ENCODE results near the gene ARHGEF26. TPM values are rescaled to one million over a fixed set of nuclear protein-coding genes. Genes with fewer than 3 reads are reported as not detected.

The ARHGEF26 gene
- total and polyA plus RNA-seq, 9 donors, result 9.4 to 20.1 (median 12.2) TPM

DNA sequence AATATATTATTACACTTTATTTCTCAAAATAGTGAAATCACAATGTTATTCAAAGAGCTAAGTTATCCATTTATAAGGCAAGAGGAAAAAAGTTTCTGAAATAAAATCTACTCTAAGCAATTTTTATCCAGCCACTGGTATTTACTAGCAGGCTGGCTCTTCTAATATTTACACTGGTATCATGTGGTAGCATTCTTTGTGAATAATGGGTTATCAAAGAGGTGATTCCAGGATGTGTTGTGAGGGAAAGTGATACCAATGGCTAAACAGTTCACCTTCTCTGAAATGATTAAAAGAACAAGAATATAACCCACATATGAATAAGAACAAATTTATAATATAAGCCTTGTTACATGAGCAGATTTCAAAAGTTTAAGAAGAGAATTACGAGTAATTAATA, 159.0 kb downstream of the ARHGEF26 start:
- H3K4me1 ChIP-seq (ENCODE audit: control insufficient read depth, insufficient read depth, low read length), result no peaks in the 10 kb centered on the region
- no peaks in the 10 kb centered on the region for H3K27me3 ChIP-seq (ENCODE audit: control insufficient read depth, insufficient read depth, low read length)
- H3K9me3 ChIP-seq (replicated peaks; ENCODE audit: control insufficient read depth, low read depth, low read length), result no peaks in the 10 kb centered on the region
- DNase-seq, result no peak
- no peak overlapping the region for H3K27ac ChIP-seq (ENCODE audit: low read length)
- no CpG with 5 or more reads among the region's 1 CpG for WGBS (ENCODE audit: insufficient coverage)
- H3K36me3 ChIP-seq (ENCODE audit: control insufficient read depth, insufficient read depth, low read length), result peaks cover 29% of the 10 kb centered on the region
- no peak overlapping the region for H3K4me3 ChIP-seq (ENCODE audit: low read length)

DNA sequence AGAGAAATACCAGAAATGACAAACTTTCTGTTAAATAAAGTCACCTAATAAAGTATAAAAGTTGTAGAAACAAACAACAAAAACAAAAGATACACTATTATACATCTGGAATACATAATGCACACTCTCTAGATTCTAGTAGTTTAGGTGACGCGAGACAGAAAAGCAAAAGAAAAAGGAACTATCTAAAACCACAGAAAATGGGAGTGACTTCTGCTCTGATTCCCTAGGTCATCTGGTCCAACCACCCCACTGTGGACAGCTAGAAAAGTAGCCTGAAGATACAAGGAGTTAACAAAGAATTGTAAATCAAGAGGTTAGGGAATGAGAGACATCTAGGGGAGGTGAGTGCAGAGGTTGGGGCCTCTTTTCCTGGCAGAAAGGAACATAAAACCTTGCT, 164.0 kb downstream of the ARHGEF26 start:
- WGBS (ENCODE audit: insufficient coverage), result no CpG with 5 or more reads among the region's 2 CpGs
- Histone ChIP-seq H3K9me3 (replicated peaks; ENCODE audit: control insufficient read depth, low read depth, low read length) (no peaks in the 10 kb centered on the region), H3K27ac (ENCODE audit: low read length) (no peak overlapping the region), H3K4me3 (ENCODE audit: low read length) (no peak overlapping the region), H3K27me3 (ENCODE audit: control insufficient read depth, insufficient read depth, low read length) (no peaks in the 10 kb centered on the region), H3K4me1 (ENCODE audit: control insufficient read depth, insufficient read depth, low read length) (no peaks in the 10 kb centered on the region), H3K36me3 (ENCODE audit: control insufficient read depth, insufficient read depth, low read length) (peaks cover 24% of the 10 kb centered on the region)
- DNase-seq, result no peak

DNA sequence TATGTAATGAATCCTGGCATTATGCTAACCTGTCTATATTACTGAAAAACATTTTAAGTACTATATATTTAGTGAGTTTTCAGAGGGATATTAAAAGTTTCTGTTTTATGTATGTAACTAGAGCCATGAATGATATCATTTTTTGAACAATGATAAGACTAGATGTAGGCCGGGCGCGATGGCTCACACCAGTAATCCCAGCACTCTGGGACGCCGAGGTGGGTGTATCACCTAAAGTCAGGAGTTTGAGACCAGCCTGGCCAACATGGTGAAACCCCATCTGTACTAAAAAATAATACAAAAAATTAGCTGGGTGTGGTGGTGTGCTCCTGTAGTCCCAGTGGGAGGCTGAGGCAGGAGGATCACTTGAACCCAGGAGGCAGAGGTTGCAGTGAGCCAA, 169.0 kb downstream of the ARHGEF26 start:
- Histone ChIP-seq H3K4me3 (ENCODE audit: low read length) (no peak overlapping the region), H3K9me3 (replicated peaks; ENCODE audit: control insufficient read depth, low read depth, low read length) (no peaks in the 10 kb centered on the region), H3K4me1 (ENCODE audit: control insufficient read depth, insufficient read depth, low read length) (no peaks in the 10 kb centered on the region), H3K27ac (ENCODE audit: low read length) (no peak overlapping the region), H3K27me3 (ENCODE audit: control insufficient read depth, insufficient read depth, low read length) (no peaks in the 10 kb centered on the region), H3K36me3 (ENCODE audit: control insufficient read depth, insufficient read depth, low read length) (peaks cover 27% of the 10 kb centered on the region)
- no peak for DNase-seq
- WGBS (ENCODE audit: insufficient coverage), result no CpG with 5 or more reads among the region's 5 CpGs

DNA sequence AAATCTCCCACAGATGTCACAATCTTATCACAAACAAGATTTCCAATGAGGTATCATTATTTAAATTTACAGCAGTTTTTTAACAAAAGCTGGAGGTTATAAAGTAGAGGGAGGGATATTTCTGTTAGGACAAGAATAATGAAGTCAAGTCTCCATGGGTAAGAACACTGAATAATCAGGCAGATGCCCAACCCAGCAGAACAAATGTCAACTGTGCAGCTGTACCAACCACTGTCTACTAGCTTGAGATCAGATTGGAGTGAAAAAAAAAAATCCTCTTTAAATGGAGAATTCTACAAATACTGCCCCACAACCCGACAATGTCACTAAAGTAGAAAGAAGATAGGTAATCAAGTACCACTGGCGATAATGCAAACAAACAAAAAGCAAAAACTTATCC, 172.8 kb downstream of the ARHGEF26 start:
- no peaks in the 10 kb centered on the region for H3K4me1 ChIP-seq (ENCODE audit: control insufficient read depth, insufficient read depth, low read length)
- no peaks in the 10 kb centered on the region for H3K9me3 ChIP-seq (replicated peaks; ENCODE audit: control insufficient read depth, low read depth, low read length)
- no peaks in the 10 kb centered on the region for H3K27me3 ChIP-seq (ENCODE audit: control insufficient read depth, insufficient read depth, low read length)
- no peak overlapping the region for H3K27ac ChIP-seq (ENCODE audit: low read length)
- DNase-seq, result no peak
- H3K36me3 ChIP-seq (ENCODE audit: control insufficient read depth, insufficient read depth, low read length), result peaks cover 29% of the 10 kb centered on the region
- no peak overlapping the region for H3K4me3 ChIP-seq (ENCODE audit: low read length)
- WGBS (ENCODE audit: insufficient coverage), result no CpG with 5 or more reads among the region's 2 CpGs

DNA sequence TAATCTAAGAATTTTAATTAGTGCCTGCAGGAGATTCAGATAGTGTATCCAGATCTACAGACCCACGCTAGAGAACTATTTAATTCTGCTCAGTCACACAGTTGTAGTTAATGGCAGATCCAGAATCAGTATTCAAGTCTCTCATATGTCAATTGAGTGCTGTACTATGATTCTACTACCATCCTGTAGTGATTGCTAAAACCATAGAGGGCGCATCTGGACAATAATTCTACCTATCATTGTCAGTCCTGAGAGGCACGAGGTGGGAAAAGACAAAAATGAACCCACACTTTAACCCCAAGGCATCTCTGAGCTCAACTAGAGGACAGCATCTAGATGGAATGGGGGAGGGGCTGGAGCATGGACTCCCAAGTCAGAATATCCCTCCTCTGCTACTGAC, 180.4 kb downstream of the ARHGEF26 start:
- Histone ChIP-seq H3K4me3 (ENCODE audit: low read length) (no peak overlapping the region), H3K27me3 (ENCODE audit: control insufficient read depth, insufficient read depth, low read length) (no peaks in the 10 kb centered on the region), H3K36me3 (ENCODE audit: control insufficient read depth, insufficient read depth, low read length) (peaks cover 33% of the 10 kb centered on the region), H3K9me3 (replicated peaks; ENCODE audit: control insufficient read depth, low read depth, low read length) (no peaks in the 10 kb centered on the region), H3K4me1 (ENCODE audit: control insufficient read depth, insufficient read depth, low read length) (no peaks in the 10 kb centered on the region), H3K27ac (ENCODE audit: low read length) (no peak overlapping the region)
- no CpG with 5 or more reads among the region's 3 CpGs for WGBS (ENCODE audit: insufficient coverage)
- DNase-seq, result no peak

DNA sequence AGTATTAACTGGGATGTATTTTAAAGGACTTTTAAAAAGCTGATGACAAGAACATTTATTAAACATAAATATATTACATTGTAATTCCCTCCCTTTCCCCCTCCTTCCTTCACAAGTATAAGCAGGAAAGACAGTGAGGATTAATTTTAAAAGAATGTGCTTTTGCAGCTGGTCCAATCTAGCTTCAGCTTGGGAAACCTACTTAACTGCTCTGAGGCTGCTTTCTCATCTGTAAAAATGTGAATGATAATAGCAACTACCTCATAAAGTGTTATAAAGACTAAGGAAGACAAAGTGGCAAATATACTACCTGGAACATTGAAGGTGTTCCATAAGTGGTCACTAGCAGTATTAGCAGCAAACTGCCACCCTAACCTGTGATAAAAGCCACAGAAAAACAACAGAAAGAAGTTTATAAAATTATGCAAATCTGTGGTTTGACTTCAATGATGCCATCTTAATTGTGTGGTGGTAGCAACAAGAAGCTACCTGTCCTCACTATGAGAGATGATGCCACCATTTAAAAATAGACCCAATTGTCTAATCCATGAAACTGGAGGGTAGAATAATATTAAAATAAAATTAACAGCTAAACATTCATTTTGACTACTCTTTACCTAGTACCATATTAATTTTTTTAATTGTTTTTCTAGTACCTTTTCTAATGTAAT, 183.1 kb downstream of the ARHGEF26 start:
- no peak for DNase-seq
- Histone ChIP-seq H3K27ac (ENCODE audit: low read length) (no peak overlapping the region), H3K4me3 (ENCODE audit: low read length) (no peak overlapping the region), H3K9me3 (replicated peaks; ENCODE audit: control insufficient read depth, low read depth, low read length) (no peaks in the 10 kb centered on the region), H3K4me1 (ENCODE audit: control insufficient read depth, insufficient read depth, low read length) (no peaks in the 10 kb centered on the region), H3K36me3 (ENCODE audit: control insufficient read depth, insufficient read depth, low read length) (peaks cover 32% of the 10 kb centered on the region), H3K27me3 (ENCODE audit: control insufficient read depth, insufficient read depth, low read length) (no peaks in the 10 kb centered on the region)

DNA sequence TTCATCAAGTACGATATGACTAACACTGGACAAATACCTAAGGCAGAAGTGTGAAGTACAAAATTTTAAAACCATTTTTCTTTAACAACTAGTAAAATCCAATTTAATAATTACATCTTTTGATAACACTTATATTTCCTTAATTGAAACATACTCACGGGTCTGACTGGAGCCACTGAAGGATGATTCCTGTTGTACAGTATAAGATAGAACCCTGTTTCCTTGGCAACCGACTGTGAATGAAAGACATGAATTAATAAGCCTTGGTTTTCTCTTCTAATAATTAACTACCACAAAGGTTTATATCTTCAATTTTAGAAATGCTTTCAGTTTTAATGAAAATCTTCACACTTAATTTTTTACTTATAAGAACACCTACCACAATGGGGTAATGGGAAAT, 183.7 kb downstream of the ARHGEF26 start:
- WGBS (ENCODE audit: insufficient coverage), result no CpG with 5 or more reads among the region's 3 CpGs
- H3K36me3 ChIP-seq (ENCODE audit: control insufficient read depth, insufficient read depth, low read length), result peaks cover 32% of the 10 kb centered on the region

DNA sequence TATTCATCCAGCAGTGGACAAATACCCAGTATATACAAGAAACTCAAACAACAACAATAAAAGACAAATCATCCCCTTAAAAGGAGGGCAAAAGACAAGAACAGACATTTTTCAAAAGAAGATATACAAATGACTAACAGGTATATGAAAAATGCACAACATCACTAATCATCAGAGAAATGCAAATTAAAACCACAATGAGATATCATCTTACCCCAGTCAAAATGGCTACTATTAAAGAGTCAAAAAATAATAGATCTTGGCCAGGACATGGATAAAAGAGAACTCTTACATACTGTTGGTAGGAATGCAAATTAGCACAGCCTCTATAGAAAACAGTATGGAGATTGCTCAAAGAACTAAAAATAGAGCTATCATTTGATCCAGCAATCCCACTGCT, 186.2 kb downstream of the ARHGEF26 start:
- no peak overlapping the region for H3K4me3 ChIP-seq (ENCODE audit: low read length)
- DNase-seq, result no peak
- H3K27ac ChIP-seq (ENCODE audit: low read length), result no peak overlapping the region
- no peaks in the 10 kb centered on the region for H3K27me3 ChIP-seq (ENCODE audit: control insufficient read depth, insufficient read depth, low read length)
- H3K9me3 ChIP-seq (replicated peaks; ENCODE audit: control insufficient read depth, low read depth, low read length), result no peaks in the 10 kb centered on the region
- H3K4me1 ChIP-seq (ENCODE audit: control insufficient read depth, insufficient read depth, low read length), result no peaks in the 10 kb centered on the region
- peaks cover 22% of the 10 kb centered on the region for H3K36me3 ChIP-seq (ENCODE audit: control insufficient read depth, insufficient read depth, low read length)

More for the DNA sequence above, 183.7 kb downstream of the ARHGEF26 start:
- Histone ChIP-seq H3K27me3 (ENCODE audit: control insufficient read depth, insufficient read depth, low read length) (no peaks in the 10 kb centered on the region), H3K4me1 (ENCODE audit: control insufficient read depth, insufficient read depth, low read length) (no peaks in the 10 kb centered on the region), H3K4me3 (ENCODE audit: low read length) (no peak overlapping the region), H3K9me3 (replicated peaks; ENCODE audit: control insufficient read depth, low read depth, low read length) (no peaks in the 10 kb centered on the region), H3K27ac (ENCODE audit: low read length) (no peak overlapping the region)
- DNase-seq, result no peak

Other genes starting within 250 kb of the ARHGEF26 start
- 66.0 TPM for gene DHX36, start 203.1 kb downstream of the ARHGEF26 start, total RNA-seq
- 10 to 100 TPM; 36.8 to 58.3 (median 44.8) TPM for gene DHX36, start 203.1 kb downstream of the ARHGEF26 start, polyA plus RNA-seq (ENCODE audit: insufficient read depth in 1 of 8, insufficient read length in 8 of 8, low replicate concordance in 1 of 8)

Measured in muscle of leg (tissue), 11 donors.